Measurements from ENCODE around the gene PTPRN2.

GRCh38 chr7:157944734-157945291, 642.8 kb downstream of the PTPRN2 start:
- TF ChIP-seq CTCF (IDR thresholded peaks at IDR 0.05; ENCODE audit: extremely low read depth in 1 of 2, insufficient read depth in 1 of 2, low read depth in 1 of 2, low read length in 2 of 2) = no peak
- TF ChIP-seq MYC (IDR thresholded peaks at IDR 0.05; ENCODE audit: low read depth, low read length) = no peak
- no peak for TF ChIP-seq JUN (IDR thresholded peaks at IDR 0.05; ENCODE audit: borderline replicate concordance, insufficient read depth, insufficient read length, low read depth)
- no peak for TF ChIP-seq MAX (IDR thresholded peaks at IDR 0.05; ENCODE audit: insufficient read depth, insufficient read length)
- no peak for TF ChIP-seq POLR2AphosphoS5 (IDR thresholded peaks at IDR 0.05; ENCODE audit: insufficient read depth, low read depth, low read length)
- no peak for TF ChIP-seq POLR2A (IDR thresholded peaks at IDR 0.05; ENCODE audit: low read depth, low read length)
- TF ChIP-seq EZH2 (IDR thresholded peaks at IDR 0.05; ENCODE audit: borderline replicate concordance, low read depth, low read length, severe bottlenecking) = no peak
- TF ChIP-seq FOS (IDR thresholded peaks at IDR 0.05; ENCODE audit: borderline replicate concordance, insufficient read depth, low read length) = no peak

Measured in endothelial cell of umbilical vein (primary cell).